GM21515 (cell line): ENCODE results near the gene DTX4.
"Not testable (repeated sequence)": the region's sequence is repeated elsewhere in the genome, so short reads cannot be mapped to it uniquely, and the experiment has no call there.

Experiments used
- ATAC-seq: cut with Tn5 transposase; IDR thresholded peaks from one replicate; pipeline ENCODE4 v1.9.1; 2021; ENCODE audit not compliant: unreplicated experiment

DTX4 gene

DNA sequence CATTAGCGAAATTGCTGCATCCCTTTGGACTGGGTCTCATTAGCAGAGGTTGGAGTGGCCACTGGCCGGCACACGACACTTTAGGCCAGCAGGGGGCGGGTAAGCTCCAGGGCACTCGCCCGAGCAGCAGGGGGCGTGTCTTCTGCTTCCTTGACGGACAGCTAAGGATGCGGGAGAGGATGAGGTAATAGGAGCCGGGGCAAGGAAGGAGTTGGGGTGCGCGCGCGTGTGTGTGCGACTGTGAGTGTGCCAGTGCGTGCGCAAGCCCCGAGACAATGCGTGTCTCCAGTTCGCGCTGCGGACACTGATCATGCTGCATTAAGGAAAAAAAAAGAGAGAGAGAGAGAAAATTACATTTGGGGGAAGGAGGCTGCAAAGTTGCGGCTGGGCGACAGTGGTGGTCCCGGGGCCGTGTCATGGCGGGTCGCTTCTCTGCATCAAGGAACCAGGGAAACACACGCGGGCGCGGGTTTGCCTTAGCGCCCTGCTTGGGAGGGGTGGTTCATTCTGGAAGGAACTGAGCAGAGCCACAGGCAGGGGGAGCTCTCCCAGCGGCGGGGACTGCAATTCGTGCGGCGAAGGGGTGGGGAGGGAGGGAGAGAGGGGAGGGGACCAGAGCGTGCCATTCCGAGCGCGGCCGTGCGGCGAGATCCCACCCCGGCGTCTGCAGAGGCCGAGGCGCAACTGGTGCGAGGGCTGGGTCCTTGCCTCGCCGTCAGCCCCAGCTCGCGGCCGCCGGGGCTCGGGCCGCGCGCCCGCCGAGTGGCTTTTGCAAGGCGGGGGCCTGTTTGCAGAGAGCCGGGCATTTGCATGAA, at the start of gene DTX4:
Gene DTX4, plus strand, starts transcription at position 625 of the 815 bp plus-strand sequence. CDS start 464 bp downstream, outside the sequence.
- ATAC-seq: peak; percentile 75

GRCh38 chr11:59135648-59136461, 36.1 kb upstream of the DTX4 start:
- peak; percentile 95 for ATAC-seq

DNA sequence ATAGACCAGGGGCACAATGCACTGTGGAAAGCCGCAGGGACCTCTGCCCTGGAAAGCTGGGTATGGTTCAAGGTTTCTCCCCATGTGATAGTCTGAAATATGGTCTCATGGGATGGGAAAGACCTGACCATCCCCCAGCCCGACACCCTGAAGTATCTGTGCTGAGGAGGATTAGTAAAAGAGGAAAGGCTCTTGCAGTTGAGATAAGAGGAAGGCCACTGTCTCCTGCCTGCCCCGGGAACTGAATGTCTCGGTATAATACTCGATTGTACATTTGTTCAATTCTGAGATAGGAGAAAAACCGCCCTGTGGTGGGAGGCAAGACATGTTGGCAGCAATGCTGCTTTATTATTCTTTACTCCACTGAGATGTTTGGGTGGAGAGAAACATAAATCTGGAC, 35.4 kb upstream of the DTX4 start:
- ATAC-seq: not testable (repeated sequence)

DNA sequence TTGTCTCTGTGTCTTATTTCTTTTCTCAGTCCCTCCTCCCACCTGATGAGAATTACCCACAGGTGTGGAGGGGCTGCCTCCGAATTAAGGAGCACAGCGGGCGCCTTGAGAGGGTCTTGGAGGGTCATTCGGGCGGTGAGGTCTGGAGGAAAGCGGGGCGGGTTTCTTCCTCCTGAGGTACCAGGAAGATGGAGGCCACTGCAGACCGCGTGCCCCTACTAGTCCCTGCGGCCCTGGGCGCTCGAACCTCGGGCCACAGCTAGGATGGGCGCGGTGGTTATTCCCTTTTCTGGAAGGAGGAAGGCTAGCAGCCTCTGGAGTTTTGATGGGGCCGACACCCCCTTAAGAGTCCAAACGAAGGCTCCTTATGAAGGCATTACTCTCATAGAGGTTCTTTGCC, 34.7 kb upstream of the DTX4 start:
- ATAC-seq: no peak

GRCh38 chr11:59138643-59139042, 33.3 kb upstream of the DTX4 start:
- no peak for ATAC-seq

DNA sequence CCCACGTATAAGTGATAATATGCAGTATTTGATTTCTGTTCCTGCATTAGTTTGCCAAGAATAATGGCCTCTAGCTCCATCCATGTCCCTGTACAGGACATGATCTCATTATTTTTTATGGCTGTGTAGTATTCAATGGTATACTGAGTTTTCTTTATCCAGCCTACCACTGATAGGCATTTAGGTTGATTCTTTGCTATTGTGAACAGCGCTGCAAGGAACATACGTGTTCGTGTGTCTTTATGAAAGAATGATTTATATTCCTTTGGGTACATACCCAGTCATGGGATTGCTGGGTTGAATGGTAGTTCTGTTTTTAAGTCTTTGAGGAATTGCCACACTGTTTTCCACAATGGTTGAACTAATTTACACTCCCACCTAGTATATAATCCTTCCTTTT, 30.7 kb upstream of the DTX4 start:
- ATAC-seq: no peak

- no peak for ATAC-seq
These were observed 30.1 kb upstream of the DTX4 start for GRCh38 chr11:59141673-59142460.

DNA sequence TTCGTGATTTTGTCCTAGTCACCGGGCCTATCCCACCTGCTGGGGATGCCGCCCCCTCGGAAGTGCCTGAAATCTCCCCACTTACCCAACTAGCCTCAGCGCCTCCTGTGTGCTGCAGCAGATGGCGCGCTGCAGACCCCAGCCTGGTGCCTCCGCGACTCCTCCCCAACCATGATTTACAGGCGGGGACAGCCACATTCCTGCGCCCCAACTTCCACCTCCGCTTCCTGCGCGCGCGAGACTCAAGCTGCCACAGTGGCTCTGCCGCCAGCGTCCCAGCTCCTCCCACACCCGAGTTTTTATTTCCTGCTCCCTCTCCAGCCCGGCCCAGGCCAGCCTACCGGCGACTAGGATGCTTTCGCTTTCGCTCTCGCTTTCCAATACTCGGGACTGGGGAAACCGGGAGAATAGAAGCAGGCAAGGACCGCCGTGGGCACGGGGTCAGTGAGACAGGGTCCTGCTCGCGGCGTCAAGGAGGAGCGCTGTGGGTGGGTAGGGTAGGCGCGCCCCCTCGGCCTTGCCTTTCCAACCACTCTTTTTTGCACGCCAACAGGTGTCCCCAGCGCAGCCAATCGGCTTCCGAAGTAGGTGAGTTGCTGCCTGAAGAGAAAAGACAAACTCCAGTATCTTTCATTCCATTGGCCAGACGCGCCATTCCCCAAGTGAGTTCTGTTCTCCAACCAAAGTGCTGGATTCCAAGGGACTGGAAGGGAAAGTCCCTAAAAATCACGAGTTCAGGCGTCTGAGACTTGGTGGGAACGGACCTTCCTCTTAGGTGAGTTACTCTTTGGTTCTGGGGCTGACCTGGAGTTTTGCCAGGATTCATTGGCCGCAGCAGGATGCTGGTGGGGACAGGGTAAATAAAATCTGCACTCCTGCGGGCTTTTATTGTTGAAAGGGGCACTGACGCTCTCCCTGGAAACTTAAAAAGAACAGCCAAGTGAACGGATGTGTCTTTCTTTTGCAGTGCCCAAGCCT, 29.1 kb upstream of the DTX4 start, which contains the start of gene FAM111A:
Gene FAM111A, plus strand, starts transcription at position 327 of the 978 bp plus-strand sequence. CDS start 6,017 bp downstream, outside the sequence.
- ATAC-seq: peak; percentile 69

DNA sequence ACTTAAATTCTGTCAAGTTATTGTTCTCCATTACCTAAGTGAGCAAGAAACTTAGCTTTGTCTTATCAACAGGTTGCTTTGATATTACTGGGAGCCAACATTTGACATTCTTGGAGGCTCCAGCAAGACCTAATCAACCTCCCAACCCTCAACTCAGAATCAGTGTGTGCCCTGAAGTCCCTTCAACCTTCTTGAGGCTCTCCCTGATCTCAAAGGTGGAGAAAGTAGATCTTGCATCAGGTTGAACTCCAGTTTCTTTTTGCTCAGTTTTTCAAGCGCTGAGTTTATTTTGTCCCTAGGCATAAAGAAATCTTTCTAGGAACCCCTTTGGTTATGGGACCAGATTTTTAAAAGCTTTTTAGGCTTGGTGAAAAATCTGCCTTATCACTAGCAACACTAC, 27.8 kb upstream of the DTX4 start:
- ATAC-seq: no peak

DNA sequence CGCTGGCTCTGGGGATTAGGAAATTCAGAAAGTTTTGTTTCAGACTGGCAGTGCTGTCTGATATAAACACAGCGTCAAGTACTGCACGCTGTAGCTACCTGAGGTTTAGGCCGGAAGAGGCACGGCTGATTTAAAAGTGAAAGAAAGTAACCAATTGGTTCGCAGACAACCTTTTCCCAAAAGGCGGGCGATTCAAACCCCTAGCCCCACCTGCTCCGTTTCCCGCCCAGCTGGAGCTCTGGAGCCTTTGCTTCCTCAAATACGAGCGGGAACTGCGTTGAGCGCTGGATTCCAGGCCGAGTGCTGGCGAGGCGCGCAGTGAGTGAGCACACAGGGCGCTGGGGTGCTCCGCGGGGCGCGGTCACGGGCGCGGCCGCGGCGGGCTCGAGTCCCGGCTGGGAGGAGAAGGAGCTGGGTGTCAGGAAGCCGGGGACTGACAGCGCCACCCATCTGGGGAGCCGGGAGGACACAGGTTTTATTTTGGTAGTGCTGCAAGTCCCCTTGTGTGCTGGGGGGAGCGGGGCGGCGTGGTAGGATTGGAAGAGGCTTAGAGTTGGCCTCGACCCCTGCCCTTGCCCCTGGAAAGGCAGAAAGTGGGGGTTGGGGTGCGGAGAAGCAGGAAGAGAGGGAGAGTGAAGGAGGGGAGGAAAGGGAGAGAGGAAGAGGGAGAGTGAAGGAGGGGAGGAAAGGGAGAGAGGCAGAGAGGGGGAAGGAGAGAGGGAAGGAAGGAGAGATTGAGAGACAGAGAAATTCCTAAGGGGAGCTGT, 27.2 kb upstream of the DTX4 start:
- peak; percentile 57 for ATAC-seq

DNA sequence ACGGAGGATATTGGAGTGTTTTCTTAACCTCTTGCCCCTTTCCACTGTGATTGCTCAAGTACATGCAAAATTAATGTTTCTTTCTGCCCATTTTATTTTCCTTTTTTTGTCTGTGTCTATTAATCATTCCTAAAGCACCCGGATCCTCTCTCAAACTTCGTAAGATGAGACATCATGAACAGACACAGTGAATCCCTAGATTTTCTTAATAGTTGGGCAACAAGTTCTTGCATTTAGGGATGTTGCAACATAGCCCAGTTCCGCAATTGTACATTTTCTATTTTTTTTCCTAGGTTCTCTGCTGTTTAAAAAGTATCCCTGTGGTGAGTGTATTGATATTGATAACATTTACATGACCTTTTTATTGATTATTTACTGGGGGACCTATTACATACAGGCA, 26.4 kb upstream of the DTX4 start:
- ATAC-seq: no peak

GRCh38 chr11:59151761-59152160, 20.2 kb upstream of the DTX4 start:
- ATAC-seq: peak; percentile 55

GRCh38 chr11:59152312-59152951, 19.5 kb upstream of the DTX4 start:
- ATAC-seq: peak; percentile 80

- no peak for ATAC-seq
These were observed 17.3 kb upstream of the DTX4 start for GRCh38 chr11:59154610-59155009.

DNA sequence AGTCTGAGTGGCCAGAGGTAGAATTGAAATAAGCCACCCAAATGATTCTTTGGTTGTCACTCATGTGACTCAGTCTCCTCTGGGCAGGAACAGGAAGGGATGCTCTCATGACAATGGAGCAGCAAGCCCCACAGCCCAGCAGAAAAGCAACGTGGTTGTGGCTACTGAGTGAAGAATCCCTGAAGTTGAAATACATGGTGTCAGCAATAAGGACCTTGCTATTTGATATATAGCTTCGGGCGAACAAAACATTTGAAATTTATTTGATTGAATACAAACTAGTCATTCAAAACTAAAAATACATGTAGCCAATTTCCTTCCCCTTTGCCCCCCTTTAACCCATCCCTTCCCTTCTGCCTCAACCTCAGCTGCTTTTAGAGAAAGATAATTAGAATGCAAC, 14.5 kb upstream of the DTX4 start:
- ATAC-seq: no peak

GRCh38 chr11:59158206-59159068, 13.5 kb upstream of the DTX4 start:
- peak; percentile 81 for ATAC-seq

GRCh38 chr11:59164028-59164427, 7.9 kb upstream of the DTX4 start:
- ATAC-seq: no peak
